ENCODE data around the gene TMEM131.

GRCh38 chr2:97966545-97967215, 29.1 kb downstream of the TMEM131 start:
- no peak for TF ChIP-seq CTCF (IDR thresholded peaks at IDR 0.05)
- TF ChIP-seq POLR2A (IDR thresholded peaks at IDR 0.05): no peak

Data from vagina (tissue), 2 donors.